UCSD-AML1 (cell line): ENCODE results near the gene ADRM1.

Source experiments
- DNase-seq: peaks from one replicate; lab custom pipeline; 2025; ENCODE audit not compliant: unreplicated experiment; lab: John Stamatoyannopoulos, UW

ADRM1 gene

DNA sequence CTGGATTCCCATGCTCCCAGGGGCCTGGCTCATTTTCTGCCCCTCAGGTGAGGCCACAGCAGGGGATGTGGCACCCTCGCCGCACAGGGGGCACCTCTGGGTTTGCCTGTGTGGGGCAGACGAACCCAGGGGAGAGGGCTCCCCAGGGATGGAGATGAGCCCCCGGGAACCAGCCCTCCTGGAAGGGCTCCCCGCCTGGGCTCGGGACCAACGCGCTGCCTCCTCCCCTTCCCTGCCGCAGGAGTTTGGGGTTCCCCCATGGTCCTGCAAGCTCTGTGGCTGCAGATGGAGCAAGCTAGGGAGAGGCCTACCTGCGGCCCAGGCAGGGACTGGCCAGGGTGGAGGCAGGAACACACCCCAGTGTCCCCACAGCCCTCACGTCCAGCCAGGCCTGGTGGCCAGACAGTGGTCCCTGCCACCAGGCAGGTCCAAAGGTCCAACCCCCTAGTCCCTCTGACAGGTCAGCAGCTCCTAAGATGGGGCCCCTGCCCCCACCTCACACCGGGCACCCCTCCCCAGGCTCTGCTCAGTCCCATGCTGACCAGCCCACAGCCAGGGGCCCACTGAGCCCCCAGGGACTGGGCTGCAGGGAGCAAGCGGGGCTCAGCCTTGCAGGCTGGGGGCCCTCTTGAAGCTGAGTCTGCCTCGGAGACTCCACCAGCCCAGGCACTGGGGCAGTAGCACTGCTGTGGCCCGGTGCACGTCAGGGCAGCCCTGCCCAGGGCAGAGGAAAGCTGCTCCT is 50.7 kb downstream of the ADRM1 start:
- no peak for DNase-seq

- DNase-seq = no peak
Measured at GRCh38 chr20:62354031-62354808, 51.4 kb downstream of the ADRM1 start.

DNA sequence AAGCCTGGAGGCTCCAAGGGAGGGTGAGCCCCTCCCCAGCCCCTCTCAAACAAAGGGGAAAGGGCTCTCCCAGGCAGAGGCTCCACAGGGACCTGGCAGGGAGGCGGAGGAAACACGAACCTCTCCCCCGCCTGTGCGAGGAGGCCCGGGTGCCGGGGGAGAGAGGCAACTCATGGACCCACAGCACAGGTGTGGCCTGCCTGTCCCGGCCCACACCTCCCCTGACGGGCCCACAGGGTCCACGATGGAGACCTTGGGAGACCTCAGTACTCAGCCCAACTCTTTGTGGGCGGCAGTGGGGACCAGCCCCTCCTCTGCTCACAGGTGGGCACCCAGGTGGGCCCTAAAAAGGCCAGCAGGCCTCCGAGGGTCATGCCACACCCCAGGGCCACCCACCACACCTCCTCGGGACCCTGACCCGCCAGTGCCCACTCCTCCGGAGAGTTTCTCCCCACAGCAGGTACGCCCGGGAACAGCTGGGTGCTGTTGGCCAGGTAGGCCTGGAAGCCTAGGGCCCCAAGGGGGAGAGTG is 52.1 kb downstream of the ADRM1 start:
- no peak for DNase-seq

DNA sequence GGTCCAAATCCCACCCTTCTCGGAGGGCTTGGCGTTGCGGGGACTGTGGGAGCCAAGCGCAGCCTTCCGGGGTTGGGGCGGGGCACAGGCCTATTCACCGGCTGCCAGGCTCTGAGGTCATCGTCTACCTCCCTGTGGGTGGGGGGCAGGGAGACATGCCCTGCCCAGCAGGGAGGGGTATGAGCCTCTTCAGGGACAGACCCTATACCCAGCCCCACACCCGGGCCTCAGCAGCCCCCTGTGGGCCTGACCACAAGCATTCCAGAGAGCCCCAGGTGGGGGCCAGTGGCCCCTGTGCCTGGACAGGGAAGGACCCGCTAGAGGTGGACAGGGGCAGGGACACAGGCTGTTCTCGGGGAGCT is 52.7 kb downstream of the ADRM1 start:
- no peak for DNase-seq

DNA sequence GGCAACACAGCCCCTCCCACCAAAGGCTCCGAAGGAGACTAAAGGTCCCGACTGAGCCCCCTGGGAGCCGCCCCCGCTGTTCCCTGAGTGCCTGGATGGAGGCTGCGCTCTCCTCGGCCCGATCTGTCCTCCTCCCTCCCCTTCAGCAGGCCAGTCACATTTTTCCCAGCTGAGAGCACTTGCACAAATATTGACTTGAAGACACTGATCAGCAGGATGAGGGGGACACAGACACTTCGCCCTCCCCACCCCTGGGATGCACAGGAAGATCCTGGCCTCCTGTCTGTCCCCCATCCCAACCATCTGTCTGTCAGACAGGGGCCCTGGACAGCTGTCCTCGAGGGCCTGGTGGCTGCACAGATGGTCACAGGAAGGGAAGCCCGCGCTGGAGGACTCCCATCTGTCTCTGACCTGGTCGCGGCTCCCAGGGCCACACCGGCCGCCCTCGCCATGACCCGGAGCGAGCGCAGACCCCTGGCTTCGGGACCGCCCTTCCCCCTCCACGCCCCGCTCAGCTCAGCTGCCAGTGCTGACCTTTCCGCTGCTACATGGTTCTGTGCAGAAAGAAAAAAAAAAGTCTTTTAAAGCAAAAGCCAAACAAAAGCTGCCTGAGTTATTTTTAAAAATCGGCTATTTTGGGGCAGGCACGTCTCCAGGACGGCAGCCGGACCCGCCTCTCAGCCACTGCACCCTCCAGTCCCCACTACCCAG is 53.2 kb downstream of the ADRM1 start:
- no peak for DNase-seq

GRCh38 chr20:62356589-62357186 is 53.9 kb downstream of the ADRM1 start:
- DNase-seq = no peak

GRCh38 chr20:62357187-62357667 is 54.4 kb downstream of the ADRM1 start:
- no peak for DNase-seq

GRCh38 chr20:62357681-62358080 is 54.9 kb downstream of the ADRM1 start:
- no peak for DNase-seq
